CD4-positive, alpha-beta T cell treated with Interleukin-15 for 1 hour (primary cell): Measurements from ENCODE around the gene RPL29.
"Not testable (repeated sequence)": the region's sequence is repeated elsewhere in the genome, so short reads cannot be mapped to it uniquely, and the experiment has no call there.

Experiments used
- DNase-seq: peaks from one replicate; pipeline ENCODE4 v3.0.0-alpha.2; 2020

Gene RPL29

DNA sequence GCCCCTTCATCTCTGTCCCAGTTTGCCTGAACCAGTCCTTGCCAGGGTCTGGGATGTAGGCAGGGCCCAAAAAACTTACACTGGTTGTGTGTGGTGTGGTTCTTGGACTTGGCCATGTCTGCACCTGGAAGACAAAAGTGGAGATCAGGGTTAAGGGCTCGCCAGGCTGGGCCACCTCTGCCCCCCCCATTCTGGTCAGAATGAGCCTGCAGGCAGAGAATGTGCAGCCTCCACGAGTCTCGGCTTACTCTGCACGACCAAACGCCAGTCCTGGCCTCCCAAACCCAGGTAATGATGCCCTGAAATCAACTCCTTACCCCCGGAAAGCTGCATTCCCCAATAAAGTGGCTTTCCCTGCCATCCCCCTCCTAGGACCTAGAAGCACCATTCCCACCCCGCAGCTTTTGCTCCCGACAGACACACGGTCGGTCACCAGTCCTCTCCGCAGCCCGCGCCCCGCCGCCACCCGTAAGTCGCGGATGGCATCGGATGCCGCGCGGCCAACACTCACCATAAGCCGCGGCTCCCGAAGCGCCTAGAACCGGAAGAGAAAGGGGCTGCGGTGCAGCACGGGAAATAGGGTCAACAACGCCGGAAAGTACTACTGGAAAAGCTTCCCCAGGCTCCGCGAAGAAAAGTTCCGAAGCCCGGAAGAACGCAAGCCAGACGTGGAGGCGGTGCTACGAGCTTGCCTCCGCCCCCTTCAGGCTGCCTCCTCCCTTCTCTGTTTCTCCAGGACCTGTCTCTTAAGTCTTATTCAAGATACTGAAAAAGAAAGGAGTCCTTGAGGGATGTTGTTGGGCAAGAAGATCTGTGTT is at the start of gene RPL29:
Gene RPL29 (minus strand): TSS at position 550 of the 818 bp plus-strand sequence. CDS start 434 bp downstream, at position 116.
- peak; percentile 93 for DNase-seq

DNA sequence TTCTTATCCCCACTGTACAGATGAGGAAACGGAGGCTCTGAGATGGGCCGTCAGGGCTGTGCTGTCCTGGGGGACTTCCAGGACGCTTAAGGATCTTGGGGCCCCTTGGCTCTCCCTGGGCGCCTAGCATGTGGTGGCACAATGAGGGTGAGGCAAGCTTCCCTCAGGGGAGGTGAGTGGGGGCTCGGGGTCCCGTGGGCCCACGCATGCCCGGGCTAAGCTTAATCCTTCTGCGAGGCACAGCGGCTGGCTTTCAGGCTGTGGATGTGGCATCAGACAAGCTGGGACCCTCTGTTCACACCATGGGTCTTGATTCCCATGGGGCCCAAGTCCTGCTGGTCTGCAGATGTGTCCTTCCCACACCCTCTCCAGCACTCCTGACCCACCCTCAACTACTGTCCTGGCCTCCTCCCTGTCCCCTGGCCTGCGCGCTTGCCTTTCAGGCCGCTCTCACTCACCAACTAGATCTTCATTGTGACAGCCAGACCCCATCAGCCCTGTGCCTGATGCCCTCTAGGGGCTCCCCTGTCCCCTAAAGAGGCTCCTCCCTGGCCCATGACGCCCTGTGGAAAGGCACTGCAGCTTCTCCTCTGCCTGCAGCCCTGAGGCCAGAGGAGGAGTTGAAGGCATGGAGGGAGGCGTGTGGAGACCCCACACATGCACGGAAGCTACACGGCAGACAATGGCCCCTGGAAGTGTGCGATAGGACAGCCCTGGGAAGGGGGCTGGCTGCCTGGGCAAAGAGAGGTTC is 49.3 kb upstream of the RPL29 start:
- DNase-seq: no peak

DNA sequence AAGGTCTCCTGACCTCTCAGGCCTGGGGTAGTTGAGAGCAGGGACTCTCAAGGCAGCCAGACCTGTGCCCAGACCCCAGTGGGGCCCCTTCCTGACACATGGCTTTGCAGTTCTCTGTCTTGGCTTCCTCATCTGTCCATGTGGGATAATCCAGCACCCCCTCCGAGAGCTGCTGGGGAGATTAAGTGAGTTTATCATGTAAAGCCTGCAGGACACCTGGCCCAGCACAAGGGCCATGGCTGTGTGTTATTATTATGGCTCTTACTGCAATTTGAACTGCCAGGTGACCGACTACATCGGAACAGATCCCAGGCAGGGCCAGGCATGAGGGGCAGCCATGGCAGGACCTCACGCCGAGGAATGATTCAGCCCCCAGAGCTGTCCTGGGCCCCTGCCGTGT is 48.1 kb upstream of the RPL29 start:
- no peak for DNase-seq

DNA sequence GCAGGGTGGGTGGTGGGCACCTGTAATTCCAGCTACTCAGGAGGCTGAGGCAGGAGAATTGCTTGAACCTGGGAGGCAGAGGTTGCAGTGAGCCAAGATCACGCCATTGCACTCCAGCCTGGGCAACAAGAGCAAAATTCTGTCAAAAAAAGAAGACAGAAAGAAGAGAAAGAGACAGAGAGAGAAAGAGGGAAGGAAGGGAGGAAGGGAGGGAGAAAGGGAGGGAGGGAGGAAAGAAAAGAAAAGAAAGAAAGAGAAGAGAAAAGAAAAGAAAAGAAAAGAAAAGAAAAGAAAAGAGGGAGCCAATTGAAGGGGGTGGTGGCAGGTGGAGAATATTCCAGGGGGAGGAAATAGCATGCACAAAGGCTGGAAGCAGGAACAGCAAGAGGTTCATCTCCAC is 47.3 kb upstream of the RPL29 start:
- DNase-seq: not testable (repeated sequence)

DNA sequence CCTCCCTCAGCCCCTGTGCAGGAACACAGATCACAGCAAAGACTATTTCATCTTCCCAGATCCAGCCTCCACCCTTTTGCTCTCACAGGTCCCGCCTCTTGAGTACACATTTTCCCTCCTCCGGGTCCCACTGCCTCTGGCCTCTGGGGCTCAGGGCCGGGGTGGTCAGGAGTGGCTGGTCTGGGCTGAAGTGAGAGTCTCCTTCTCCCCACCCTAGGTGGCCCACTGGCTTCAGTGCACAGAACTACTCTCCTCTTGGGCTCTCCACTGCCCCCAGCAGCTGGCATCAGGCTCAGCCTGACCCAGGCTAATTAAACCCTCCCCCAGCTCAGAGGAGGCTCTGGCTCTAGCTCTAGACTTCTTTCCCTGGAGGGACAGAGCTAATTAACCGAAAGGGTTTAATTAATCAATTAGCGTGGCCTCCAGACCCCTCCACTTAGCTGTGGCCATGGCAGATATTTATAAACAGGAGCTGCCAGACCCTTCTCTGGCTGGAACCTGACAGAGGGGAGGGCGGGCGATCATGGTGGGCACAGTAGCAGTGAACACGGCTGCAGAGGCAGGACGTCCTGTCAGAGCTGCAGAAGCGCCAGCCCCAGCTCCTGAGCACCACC is 45.5 kb upstream of the RPL29 start:
- DNase-seq: no peak

DNA sequence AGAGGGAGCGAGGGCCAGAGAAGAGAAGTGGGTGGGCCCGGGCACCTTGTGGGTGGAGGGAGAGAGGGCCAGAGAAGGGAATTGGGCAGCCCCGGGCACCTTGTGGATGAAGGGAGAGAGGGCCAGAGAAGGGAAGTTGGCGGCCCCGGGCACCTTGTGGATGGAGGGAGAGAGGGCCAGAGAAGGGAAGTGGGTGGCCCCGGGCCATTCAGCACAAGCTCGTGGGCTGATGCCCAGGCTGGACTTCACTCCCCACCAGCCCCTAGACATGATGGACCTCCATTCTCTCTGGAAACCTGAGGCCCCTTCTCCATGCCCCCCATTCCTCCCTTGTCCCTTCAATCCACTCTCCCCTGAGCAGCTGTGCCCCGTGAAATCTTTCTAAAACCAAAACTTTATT is 44.9 kb upstream of the RPL29 start:
- no peak for DNase-seq

DNA sequence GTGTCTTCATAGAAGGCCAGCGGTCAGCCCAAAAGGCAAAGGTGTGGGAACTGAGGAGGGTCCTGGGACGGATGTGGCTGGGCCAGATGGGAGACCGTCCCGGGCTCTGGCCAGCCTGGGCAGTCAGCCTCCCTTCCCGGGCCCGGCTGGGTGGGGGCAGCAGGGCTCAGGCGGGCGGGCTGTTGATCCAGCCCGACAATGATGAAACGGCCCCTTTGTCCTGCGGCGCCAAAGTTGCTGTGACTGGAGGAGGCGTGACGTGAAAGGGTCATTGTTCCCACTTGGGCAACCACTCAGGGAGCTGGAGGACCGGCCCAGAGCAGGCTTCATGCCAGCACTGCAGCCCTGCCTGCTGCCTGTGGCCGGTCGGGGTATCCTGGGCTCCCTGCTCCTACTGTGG is 44.2 kb upstream of the RPL29 start:
- no peak for DNase-seq

DNA sequence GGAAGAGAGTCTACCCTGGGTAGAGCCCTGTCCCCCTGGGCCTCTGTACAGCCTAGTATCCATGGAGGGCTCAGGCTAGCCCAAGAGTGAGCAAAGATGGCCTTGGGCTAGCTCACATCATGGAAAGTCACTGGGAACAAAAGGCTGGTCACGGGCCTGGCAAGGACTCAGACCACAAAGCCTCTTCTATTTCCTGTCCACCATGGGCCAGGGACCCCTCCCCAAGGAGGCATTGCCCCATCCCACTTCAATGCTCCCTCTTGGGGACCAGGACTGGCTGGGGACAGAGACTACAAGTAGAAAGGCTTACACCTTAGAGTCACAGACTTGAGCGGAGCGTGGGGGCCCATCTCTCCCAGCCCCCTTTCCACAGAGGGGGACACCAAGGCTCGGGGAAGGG is 43.7 kb upstream of the RPL29 start:
- DNase-seq: no peak

DNA sequence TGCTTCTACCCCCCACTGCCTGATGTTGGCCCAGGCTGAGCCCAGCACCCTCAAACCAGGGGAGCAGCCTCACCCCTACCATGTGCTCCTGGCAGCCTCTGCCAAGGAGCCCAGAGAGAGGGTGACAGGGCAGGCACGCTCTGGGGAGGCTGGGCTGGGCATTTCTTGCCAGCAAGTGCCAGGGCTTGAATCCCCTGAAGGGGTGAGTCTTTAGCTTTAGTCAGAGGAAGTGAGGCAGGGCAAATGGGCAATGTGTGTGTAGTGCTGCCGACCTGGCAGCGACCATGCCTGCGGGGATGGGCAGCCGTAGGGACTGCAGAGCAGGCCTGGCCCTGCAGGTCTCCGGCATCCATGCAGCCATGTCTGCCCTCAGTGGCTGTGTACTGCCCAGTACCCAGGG is 42.5 kb upstream of the RPL29 start:
- no peak for DNase-seq

DNA sequence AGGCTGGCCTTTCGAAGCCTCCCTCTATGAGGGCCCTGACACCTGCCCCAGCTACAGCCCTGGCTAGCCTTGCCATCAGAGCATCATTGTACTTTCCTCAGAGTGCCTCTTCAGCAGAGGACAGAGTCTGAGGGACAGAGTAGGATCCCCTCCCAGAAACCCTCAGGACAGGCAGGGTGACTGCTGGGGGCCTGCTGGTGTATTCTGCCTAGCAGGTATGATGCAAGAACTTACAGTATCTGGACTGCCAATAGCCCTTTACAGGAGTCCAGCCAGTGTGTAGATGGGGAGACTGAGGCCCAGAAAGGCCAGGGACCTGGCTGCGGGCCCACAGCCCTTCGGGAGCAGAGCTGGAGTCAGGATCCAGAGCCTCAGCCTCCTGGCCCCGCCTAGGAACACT is 41.6 kb upstream of the RPL29 start:
- DNase-seq: no peak

DNA sequence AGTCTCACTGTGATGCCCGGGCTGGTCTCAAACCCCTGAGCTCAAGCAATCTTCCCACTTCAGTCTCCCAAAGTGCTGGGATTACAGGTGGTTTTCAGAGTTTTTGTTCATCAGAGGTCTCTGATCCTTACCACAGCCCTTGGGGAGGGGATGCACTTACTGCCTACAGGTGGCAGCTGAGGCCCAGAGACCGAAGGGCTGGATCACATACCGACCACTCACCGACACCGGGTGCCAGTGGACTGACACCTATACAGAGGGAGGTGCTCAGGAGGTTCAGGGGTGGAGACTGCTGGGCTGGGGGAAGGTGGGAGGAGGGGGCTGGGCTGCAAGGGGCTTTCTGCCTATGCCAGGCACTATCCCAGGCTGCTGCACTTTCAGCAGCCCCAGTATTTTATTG is 41.1 kb upstream of the RPL29 start:
- DNase-seq: peak; percentile 32

DNA sequence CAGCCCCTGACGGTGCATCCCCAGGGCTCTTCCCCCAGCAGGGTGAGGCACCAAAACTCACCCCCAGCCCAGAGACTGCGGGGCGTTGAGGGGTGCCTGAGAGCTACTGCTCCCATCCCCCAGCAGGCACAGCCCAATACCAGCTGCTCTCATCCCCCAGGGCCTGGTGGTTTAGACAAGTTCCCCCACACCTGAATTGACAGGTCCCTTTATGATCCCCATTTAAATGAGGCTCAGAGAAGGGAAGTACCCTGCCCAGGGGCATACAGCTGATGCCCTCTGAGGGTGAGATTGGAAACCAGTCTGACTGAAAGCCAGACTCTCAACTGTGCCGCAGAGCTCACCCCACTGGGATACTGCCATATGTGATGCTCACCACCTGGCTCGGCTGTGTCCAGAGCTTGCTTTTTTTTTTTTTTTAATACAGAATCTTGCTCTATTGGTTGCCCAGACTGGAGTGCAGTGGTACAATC is 40.6 kb upstream of the RPL29 start:
- no peak for DNase-seq

DNA sequence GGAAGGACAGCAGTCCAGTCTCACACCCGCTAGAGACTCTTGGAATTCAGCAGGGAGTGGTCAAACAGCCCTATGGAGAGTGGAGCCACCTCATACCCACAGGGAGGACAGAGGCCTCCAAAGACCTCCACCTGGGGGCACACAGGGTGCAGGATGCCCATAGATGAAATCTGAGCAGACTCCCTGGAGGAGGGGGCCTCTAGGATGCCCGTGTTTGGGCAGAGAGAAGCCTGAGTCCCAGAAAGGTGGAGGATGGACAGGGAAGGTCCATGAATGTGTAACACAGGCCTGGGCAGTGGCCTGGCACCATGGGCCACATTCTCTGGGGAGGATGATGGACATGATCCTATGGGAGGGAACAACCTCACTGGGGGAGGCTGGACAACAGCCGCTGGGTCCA is 39.0 kb upstream of the RPL29 start:
- DNase-seq: no peak

DNA sequence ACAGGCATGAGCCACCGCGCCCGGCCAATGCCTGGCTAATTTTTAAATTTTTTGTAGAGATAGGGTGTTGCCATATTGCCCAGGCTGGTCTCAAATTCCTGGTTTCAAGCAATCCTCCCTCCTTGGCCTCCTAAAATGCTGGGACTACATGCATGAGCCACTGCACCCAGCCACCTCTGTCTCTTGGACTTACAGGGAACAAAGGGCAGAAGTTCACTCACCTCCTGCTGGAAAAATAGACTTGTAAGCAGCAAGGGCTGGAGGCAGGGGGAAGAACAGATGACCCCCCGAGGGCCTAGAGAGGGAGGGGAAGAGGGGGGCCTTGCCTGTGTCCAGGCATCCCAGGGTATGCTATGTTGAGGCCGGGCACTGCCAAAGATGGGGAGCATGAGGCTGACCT is 38.5 kb upstream of the RPL29 start:
- DNase-seq: no peak

DNA sequence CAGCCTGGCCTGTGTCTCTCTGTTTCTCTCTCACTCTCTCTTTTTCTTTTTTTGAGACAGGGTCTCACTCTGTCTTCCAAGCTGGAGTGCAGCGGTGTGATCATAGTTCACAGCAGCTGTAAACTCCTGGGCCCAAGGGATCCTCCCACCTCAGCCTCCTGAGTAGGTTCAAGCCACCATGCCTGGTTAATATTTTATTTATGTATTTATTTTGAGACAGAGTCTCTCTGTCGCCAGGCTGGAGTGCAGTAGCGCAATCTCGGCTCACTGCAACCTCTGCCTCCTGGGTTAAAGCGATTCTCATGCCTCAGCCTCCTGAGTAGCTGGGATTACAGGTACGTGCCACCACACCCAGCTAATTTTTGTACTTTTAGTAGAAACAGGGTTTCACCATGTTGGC is 38.1 kb upstream of the RPL29 start:
- DNase-seq: not testable (repeated sequence)

DNA sequence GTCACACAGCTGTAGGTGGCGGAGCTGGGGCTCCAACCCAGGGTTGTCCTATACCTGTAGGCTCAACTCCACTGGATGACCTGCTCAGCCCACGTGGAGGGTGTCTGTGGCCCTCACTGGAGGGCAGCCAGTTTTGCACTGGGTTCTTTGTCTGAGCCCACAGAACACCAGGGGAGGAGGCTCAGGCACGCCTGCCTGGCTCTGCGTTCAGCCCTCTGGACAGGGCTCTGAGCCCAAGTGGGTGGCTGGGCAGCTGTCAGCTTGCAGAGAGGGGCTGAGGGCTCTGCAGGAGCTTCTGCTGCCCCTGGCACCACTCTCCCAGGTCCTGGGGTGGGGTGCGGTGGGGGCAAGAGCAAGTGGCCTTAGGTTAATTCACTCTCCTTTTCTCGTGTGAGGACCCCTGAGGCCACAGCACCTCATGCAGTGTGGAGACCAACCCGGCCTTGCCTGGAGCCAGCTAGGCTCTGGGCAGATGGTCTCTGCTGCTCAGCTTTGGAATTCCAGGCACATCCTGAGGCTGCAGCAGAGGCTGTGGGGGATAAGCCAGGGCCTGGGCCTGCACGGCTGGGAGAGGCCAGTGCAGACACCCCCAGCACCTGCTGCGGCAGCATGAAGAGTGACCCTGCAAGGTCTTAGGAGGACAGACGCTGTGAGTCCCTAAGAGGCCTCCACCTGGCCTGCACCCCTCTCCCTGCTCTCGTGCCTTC is 37.2 kb upstream of the RPL29 start:
- no peak for DNase-seq

DNA sequence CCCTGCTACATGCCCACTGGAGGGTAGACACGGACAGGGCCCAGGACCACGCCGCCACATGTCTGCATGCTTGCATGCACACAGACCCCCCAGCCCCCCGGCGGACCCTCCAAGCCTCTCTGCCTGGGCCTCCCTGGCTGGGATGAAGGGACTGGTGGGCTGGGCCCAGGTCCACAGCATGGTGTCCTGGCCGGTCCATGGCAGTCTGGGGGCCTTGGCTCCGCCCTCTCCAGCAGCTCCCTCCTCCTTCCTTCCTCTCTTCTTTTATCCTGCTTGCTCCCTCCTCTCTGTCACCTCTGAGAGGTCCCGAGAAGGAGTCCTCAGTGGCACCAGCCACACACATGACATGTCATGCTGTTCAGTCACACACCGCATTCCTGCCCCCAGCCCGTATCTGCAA is 36.2 kb upstream of the RPL29 start:
- DNase-seq: no peak

DNA sequence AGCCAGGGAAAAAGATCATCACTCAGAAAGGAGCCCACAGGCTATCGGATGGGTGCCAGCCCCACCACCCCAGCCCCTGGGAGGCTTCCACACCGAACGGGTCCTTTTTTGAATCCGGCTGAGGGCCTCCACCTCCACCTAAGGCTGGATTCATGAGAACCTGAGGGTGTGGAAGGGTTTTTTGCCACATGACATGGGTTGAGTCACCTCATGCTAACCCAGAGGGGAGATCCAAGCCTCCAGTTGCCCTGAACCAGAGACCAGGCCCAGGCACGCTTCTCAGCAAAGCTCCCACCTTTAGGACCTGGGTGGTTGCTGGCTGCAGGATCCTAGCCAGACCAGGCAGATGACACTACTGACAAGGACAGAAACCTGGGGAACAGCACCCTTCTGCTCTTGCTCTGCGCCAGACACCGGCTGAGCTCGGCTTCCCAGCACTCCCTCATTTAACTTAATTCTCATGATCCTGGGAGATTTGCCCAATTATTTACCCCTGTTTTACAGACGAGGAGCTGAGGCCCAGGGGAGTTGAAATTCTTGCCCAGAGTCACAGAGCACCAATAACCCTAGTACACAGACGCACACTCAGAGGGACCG is 35.1 kb upstream of the RPL29 start:
- DNase-seq: no peak

DNA sequence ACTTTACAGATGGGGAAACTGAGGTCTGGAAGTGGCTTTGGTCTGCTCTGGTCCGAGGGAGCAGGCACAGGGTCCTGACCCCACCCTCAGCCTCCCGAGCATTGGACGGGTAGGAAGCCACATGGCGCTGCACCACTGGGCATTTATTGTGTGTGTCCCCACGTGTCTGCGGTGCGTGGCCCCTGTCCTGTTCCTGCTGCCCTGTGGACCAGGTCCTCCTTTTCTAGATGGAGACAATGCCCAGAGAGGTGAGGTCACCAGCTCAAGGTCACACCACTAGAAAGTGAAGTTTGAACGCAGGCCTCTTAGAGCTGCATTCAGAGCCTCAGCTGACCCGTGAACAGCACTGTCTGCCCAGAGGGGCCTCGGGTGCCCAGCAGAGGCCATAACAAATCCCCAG is 33.8 kb upstream of the RPL29 start:
- DNase-seq: no peak

DNA sequence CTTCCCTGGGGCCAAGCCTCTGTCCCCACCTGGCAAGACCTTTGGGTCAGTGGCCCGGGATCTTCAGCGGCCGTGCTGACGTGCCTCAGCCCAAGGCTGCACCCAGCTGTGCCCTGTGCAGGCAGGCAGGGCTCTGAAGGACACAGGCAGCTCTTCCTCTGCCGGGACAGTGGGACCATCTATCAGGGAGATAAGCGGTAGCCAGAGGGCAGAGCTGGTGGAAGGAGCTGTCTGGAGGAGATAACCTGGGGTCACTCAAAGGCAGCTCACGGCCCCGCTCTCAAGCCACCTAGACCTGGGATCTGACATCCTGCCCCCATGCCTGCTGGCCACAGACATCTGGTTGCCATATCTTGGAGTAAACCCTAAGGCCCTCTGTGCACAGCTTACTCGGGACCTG is 33.4 kb upstream of the RPL29 start:
- no peak for DNase-seq

DNA sequence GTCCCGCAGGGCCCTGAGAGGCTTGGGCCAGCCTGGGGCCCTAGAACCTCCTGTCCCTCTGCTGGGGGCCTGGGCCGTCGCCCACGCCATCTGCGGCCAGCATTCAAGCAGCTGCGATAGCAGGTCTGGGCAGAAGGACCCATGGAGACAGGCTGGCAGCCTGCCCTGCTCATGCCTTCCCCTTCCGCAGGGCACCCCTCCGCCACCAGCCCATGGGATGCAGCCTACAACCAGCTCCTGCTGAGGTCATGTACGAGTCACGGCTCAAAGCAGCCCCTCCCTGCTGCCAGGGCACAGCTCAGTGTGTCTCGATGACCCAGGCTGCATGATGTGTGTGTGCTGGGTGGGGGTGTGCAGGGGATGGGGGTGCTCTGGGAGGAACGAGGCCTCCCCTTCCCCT is 32.9 kb upstream of the RPL29 start:
- no peak for DNase-seq

DNA sequence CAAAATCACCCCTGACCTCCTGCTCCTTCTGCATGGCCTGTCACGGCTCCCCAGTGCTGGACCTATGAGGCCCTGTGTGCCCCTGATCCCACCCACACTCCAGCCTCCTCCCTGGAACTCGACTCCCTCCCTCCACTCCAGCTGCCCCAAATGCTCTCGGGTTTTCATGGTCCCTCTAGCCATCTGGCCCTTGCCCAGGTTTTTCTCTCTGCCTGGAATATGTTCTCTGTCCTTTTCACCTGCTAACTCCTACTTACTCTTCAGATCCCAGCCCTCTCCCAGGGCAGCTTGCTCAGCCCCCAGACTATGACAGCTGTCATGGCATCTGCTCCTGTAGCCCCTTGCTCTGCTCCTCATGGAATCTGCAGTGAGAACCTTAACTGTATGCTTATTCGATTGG is 30.3 kb upstream of the RPL29 start:
- DNase-seq: no peak

DNA sequence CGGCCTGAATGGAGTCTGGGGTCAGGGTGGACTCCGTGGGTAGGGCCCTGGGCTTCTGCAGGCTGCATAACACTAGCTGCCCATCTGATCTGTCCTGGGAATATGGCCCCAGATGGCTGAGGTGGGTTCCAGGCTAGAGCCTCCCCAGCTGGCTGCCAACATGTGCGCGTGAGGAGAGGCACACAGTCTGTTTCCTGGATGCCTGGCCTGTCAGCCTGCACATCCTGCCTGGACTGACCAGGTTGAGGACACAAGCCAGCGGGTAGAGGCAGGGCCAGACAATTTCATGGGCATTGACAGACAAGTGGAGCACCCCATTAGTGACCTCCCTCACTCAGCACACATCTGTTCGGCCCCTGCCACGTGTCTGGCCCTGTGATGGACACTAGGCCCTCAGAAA is 29.8 kb upstream of the RPL29 start:
- DNase-seq: no peak
